ENCODE measurements around the gene CALHM5.

CALHM5 gene

GRCh38 chr6:116468293-116468692 lies 43.1 kb upstream of the CALHM5 start:
- no peak for TF ChIP-seq CTCF (IDR thresholded peaks at IDR 0.05; ENCODE audit: low read depth, low read length)
- H3K4me3 ChIP-seq (ENCODE audit: low read depth, low read length): no peak overlapping the region
- in situ Hi-C loops (cut with HindIII; ENCODE audit: low sequenced_read_pairs): no loop called here
- DNase-seq (ENCODE audit: low read depth, low spot score): no peak

DNA sequence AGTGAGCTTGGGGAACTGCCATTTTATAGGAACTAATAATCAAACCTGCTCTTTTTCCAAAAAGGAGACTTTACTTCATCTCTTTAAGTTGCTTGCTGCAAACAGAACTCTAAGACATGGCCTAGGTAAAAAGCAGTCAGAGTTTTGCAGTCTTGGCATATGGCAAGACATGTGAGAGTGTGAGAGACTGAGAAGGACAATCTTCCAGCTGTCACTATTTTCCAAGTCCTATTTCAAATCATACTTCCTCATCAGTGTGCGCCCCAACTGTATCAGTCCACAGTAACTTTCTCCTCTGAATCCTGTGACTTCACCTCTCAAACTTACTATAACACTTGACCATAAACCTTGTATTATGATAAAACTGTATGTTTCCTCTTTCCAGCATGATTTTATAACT lies 39.9 kb upstream of the CALHM5 start:
- in situ Hi-C loops (cut with HindIII; ENCODE audit: low sequenced_read_pairs): no loop called here

GRCh38 chr6:116472706-116473105 lies 38.7 kb upstream of the CALHM5 start:
- no peak for DNase-seq (ENCODE audit: low read depth, low spot score)
- in situ Hi-C loops (cut with HindIII; ENCODE audit: low sequenced_read_pairs): no loop called here
- no peak overlapping the region for H3K4me3 ChIP-seq (ENCODE audit: low read depth, low read length)
- no peak for TF ChIP-seq CTCF (IDR thresholded peaks at IDR 0.05; ENCODE audit: low read depth, low read length)

More for the DNA sequence above, 39.9 kb upstream of the CALHM5 start:
- no peak overlapping the region for H3K4me3 ChIP-seq (ENCODE audit: low read depth, low read length)
- DNase-seq (ENCODE audit: low read depth, low spot score): no peak
- no peak for TF ChIP-seq CTCF (IDR thresholded peaks at IDR 0.05; ENCODE audit: low read depth, low read length)

DNA sequence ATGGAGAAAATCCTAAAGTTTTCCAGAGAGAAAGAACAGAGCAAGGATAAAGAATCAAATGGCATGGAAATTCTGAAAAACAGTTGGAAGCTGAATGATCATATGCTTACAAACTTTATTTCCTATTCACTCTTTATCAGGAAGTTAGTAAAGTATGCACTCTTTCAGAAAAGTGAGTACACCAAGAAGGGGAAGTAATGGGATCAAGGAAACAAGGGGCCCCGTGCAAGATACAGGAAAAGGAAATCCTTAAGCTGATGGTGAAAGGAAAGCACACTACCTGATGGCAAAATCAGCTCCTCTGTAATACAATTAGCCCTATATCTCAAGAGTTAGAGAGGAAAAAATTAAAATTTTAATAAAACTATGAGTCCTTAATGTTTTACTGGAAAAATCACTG lies 36.3 kb upstream of the CALHM5 start:
- no peak for TF ChIP-seq CTCF (IDR thresholded peaks at IDR 0.05; ENCODE audit: low read depth, low read length)
- H3K4me3 ChIP-seq (ENCODE audit: low read depth, low read length): no peak overlapping the region
- in situ Hi-C loops (cut with HindIII; ENCODE audit: low sequenced_read_pairs): no loop called here
- no peak for DNase-seq (ENCODE audit: low read depth, low spot score)

GRCh38 chr6:116476002-116476678 lies 35.3 kb upstream of the CALHM5 start:
- no peak for TF ChIP-seq CTCF (IDR thresholded peaks at IDR 0.05; ENCODE audit: low read depth, low read length)
- no peak overlapping the region for H3K4me3 ChIP-seq (ENCODE audit: low read depth, low read length)
- DNase-seq (ENCODE audit: low read depth, low spot score): no peak
- in situ Hi-C loops (cut with HindIII; ENCODE audit: low sequenced_read_pairs): no loop called here

GRCh38 chr6:116482780-116483179 lies 28.7 kb upstream of the CALHM5 start:
- in situ Hi-C loops (cut with HindIII; ENCODE audit: low sequenced_read_pairs): no loop called here
- no peak overlapping the region for H3K4me3 ChIP-seq (ENCODE audit: low read depth, low read length)
- DNase-seq (ENCODE audit: low read depth, low spot score): no peak
- TF ChIP-seq CTCF (IDR thresholded peaks at IDR 0.05; ENCODE audit: low read depth, low read length): no peak

Measured in astrocyte of the spinal cord (primary cell).